ENCODE results near the gene STEAP1B. TPM values are rescaled to one million over a fixed set of nuclear protein-coding genes. Genes with fewer than 3 reads are reported as not detected.
"Not testable (repeated sequence)": the region's sequence is repeated elsewhere in the genome, so short reads cannot be mapped to it uniquely, and the experiment has no call there.

Gene STEAP1B
- total RNA-seq, 1 donor: 31.8 TPM

DNA sequence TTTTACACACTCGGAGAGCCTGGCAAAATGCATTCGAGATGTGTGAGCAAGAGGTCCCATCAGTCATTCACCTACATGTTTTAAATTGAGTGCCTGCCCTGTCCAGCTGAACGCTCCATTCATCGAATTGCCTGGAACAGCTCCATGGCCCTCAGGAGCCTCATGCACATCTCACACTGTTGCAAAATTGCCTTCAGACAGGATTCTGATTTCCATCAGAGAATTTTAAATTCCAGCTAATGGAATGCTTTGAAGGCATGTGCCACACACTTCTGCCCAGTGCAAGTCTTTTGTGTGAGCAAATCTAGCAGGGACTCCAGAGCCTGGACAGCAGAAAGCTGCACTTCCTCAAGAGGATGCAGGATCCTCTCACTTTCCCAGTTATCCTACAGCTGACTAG is 17.0 kb upstream of the STEAP1B start:
- not testable (repeated sequence) for H2AFZ ChIP-seq (ENCODE audit: low read length); H3K4me2 ChIP-seq (ENCODE audit: insufficient read depth, low read length); H3K9me3 ChIP-seq (ENCODE audit: low read depth, low read length)

DNA sequence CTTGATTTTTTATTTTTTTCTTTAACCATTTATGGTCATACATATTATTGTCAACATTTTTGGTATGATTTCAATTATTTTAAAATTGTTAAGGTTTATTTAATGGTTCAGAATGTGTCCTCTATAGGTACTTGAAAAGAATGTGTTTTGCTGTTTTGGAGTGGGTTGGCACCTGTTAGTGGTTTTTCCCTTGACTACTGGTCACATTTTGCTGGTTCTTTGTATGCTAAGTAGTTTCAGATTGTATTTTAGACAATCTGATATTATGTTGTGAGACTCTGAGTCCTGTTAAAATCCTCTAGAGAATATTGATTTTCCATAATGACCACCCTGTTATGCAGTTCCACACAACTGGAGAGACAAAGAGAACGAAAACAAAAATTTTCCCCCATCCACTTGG is 15.0 kb upstream of the STEAP1B start:
- not testable (repeated sequence) for H4K20me1 ChIP-seq (ENCODE audit: insufficient read depth, low read length); DNase-seq (ENCODE audit: insufficient read length, low spot score, missing footprints)

More for the DNA sequence above, 17.0 kb upstream of the STEAP1B start:
- H3K27me3 ChIP-seq (ENCODE audit: insufficient read depth, low read length); H3K79me2 ChIP-seq (ENCODE audit: insufficient read depth, low read length); H3K36me3 ChIP-seq (ENCODE audit: insufficient read depth, low read length); H3K4me1 ChIP-seq (ENCODE audit: insufficient read depth, low read length); DNase-seq (ENCODE audit: insufficient read length, low spot score, missing footprints); H3K27ac ChIP-seq (ENCODE audit: low read depth, low read length); H3K4me3 ChIP-seq (ENCODE audit: insufficient read depth, low read length); H4K20me1 ChIP-seq (ENCODE audit: insufficient read depth, low read length): not testable (repeated sequence)

DNA sequence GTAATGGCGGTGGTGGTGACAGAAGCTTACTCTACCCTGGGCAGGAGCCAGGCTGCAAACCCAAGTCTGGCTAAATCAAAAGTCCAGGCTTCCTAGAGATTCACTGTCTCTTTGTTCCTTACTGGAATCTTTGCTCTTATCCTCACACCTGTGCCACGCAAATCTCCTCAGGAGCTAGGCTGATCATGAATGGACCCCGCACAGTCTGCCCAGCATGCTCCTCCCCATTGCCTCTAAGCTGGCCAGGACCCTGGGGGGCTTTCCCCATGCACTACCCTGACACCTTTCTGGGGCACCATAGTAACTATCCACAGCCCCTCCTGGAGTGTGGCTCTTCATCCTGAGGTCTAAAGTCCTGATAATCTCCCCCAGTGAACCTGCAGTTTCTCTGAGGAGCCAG is 7.3 kb upstream of the STEAP1B start:
- H3K4me3 ChIP-seq (ENCODE audit: insufficient read depth, low read length); H3K4me1 ChIP-seq (ENCODE audit: insufficient read depth, low read length); H4K20me1 ChIP-seq (ENCODE audit: insufficient read depth, low read length); H3K27me3 ChIP-seq (ENCODE audit: insufficient read depth, low read length); H3K4me2 ChIP-seq (ENCODE audit: insufficient read depth, low read length); H2AFZ ChIP-seq (ENCODE audit: low read length); DNase-seq (ENCODE audit: insufficient read length, low spot score, missing footprints); H3K27ac ChIP-seq (ENCODE audit: low read depth, low read length); H3K9me3 ChIP-seq (ENCODE audit: low read depth, low read length); H3K79me2 ChIP-seq (ENCODE audit: insufficient read depth, low read length); H3K36me3 ChIP-seq (ENCODE audit: insufficient read depth, low read length): not testable (repeated sequence)

More for the DNA sequence above, 15.0 kb upstream of the STEAP1B start:
- not testable (repeated sequence) for H3K4me3 ChIP-seq (ENCODE audit: insufficient read depth, low read length); H3K79me2 ChIP-seq (ENCODE audit: insufficient read depth, low read length); H2AFZ ChIP-seq (ENCODE audit: low read length); H3K4me2 ChIP-seq (ENCODE audit: insufficient read depth, low read length); H3K9me3 ChIP-seq (ENCODE audit: low read depth, low read length); H3K4me1 ChIP-seq (ENCODE audit: insufficient read depth, low read length); H3K27me3 ChIP-seq (ENCODE audit: insufficient read depth, low read length); H3K27ac ChIP-seq (ENCODE audit: low read depth, low read length); H3K36me3 ChIP-seq (ENCODE audit: insufficient read depth, low read length)

DNA sequence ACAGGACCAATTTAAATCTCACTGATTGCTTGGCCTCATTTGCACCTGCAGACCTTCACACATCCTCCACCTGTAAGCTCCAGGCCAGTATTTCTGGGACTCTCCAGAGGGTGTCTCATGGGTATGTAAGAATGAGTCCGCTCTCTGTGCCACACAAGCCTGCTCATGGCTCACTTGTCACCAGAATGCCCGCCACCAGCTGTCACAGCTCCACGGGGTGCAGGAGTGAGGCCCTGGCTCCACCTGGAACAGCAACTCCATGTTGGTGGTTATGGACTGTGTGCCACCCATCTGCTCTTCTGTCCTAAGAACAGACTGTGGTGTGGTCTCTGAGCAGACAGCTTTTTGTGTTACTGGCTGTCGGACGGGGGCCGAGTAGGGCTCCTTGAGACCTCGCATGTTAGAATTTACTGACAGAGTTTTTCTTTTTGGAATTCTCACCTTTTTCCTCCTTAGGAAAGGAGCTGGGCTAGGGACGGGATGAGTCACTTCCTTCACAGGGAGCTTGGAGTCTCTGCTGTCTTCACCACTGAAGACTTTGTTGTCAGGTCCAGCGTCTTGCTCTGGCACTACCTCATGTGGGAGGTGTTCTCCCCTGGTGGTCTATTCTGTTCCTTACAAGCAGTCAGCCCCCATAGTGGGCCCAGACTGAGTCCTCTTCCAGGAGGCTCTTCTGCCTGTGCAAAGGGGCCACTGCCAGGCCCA is 6.5 kb upstream of the STEAP1B start:
- not testable (repeated sequence) for H3K4me2 ChIP-seq (ENCODE audit: insufficient read depth, low read length); H3K9me3 ChIP-seq (ENCODE audit: low read depth, low read length); H3K79me2 ChIP-seq (ENCODE audit: insufficient read depth, low read length); H4K20me1 ChIP-seq (ENCODE audit: insufficient read depth, low read length); H3K4me1 ChIP-seq (ENCODE audit: insufficient read depth, low read length); DNase-seq (ENCODE audit: insufficient read length, low spot score, missing footprints); H3K36me3 ChIP-seq (ENCODE audit: insufficient read depth, low read length); H3K27ac ChIP-seq (ENCODE audit: low read depth, low read length); H3K4me3 ChIP-seq (ENCODE audit: insufficient read depth, low read length); H3K27me3 ChIP-seq (ENCODE audit: insufficient read depth, low read length); H2AFZ ChIP-seq (ENCODE audit: low read length)

DNA sequence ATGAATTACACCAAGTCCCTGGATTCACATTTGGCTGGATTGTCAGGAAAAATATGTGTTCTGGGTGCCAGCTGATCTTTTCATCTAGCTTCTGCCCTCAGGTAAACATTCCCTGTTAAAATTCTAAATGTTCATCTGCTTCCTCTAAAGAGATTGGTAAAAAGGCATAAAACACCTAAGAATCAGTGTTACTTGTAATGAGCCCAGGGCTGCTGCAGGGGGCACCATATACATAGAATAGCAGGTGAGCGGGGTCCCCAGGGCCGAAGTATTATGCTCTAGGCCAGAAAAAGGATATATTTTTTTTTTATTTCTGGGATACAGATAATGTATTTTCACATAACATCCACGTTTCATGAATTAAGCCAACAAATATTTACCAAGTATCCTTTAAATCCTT is 4.5 kb upstream of the STEAP1B start:
- DNase-seq (ENCODE audit: insufficient read length, low spot score, missing footprints); H3K4me3 ChIP-seq (ENCODE audit: insufficient read depth, low read length); H3K4me2 ChIP-seq (ENCODE audit: insufficient read depth, low read length); H2AFZ ChIP-seq (ENCODE audit: low read length); H3K36me3 ChIP-seq (ENCODE audit: insufficient read depth, low read length); H3K27ac ChIP-seq (ENCODE audit: low read depth, low read length); H4K20me1 ChIP-seq (ENCODE audit: insufficient read depth, low read length); H3K27me3 ChIP-seq (ENCODE audit: insufficient read depth, low read length); H3K9me3 ChIP-seq (ENCODE audit: low read depth, low read length); H3K79me2 ChIP-seq (ENCODE audit: insufficient read depth, low read length): not testable (repeated sequence)
- TF ChIP-seq, protein P1, sequence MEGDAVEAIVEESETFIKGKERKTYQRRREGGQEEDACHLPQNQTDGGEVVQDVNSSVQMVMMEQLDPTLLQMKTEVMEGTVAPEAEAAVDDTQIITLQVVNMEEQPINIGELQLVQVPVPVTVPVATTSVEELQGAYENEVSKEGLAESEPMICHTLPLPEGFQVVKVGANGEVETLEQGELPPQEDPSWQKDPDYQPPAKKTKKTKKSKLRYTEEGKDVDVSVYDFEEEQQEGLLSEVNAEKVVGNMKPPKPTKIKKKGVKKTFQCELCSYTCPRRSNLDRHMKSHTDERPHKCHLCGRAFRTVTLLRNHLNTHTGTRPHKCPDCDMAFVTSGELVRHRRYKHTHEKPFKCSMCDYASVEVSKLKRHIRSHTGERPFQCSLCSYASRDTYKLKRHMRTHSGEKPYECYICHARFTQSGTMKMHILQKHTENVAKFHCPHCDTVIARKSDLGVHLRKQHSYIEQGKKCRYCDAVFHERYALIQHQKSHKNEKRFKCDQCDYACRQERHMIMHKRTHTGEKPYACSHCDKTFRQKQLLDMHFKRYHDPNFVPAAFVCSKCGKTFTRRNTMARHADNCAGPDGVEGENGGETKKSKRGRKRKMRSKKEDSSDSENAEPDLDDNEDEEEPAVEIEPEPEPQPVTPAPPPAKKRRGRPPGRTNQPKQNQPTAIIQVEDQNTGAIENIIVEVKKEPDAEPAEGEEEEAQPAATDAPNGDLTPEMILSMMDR (IDR thresholded peaks at IDR 0.05; ENCODE audit: extremely low read depth, low read depth, low read length): peak; percentile 35
- H3K4me1 ChIP-seq (ENCODE audit: insufficient read depth, low read length): peaks cover 13% of the 10 kb centered on the region

DNA sequence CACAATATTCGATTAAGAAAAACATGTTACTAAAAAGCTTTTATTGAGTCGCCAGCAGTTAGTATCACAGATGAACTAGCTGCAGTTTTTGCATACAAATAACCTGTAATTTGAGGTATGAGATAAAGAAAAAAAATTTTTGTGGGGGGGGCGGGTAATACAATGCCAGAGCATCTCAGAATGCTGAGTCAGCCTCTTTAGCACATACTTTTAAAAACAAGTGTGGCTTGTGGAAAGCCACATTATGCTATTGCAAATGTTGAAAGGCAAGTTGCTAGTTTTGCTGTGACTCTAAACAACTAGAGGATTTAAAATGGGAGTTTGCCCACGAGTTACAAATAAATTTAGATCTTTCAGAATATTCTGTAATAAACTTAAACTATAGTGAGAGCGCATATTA is 2.1 kb upstream of the STEAP1B start:
- H2AFZ ChIP-seq (ENCODE audit: low read length); H3K4me2 ChIP-seq (ENCODE audit: insufficient read depth, low read length); H3K9me3 ChIP-seq (ENCODE audit: low read depth, low read length); H3K4me3 ChIP-seq (ENCODE audit: insufficient read depth, low read length); H3K27ac ChIP-seq (ENCODE audit: low read depth, low read length); H3K27me3 ChIP-seq (ENCODE audit: insufficient read depth, low read length); DNase-seq (ENCODE audit: insufficient read length, low spot score, missing footprints); H4K20me1 ChIP-seq (ENCODE audit: insufficient read depth, low read length); H3K36me3 ChIP-seq (ENCODE audit: insufficient read depth, low read length): not testable (repeated sequence)
- peaks cover 34% of the 10 kb centered on the region for H3K4me1 ChIP-seq (ENCODE audit: insufficient read depth, low read length)
- H3K79me2 ChIP-seq (ENCODE audit: insufficient read depth, low read length): peaks cover 21% of the 10 kb centered on the region
